Neutrophil (primary cell): ENCODE measurements around the gene PIP5K1B.

Experiments used
- H3K27ac ChIP-seq: fragments of 200-600 bp; sonication (generic); 2 replicates; pipeline ENCODE4 v1.5.1; 2016; ENCODE audit warnings: mild to moderate bottlenecking, moderate library complexity
- H3K27me3 ChIP-seq: fragments of 200-600 bp; sonication (generic); 2 replicates; pipeline ENCODE4 v1.6.0; 2016; ENCODE audit warnings: mild to moderate bottlenecking
- H3K36me3 ChIP-seq: fragments of 200-600 bp; sonication (generic); 2 replicates; pipeline ENCODE4 v1.5.1; 2017
- H3K4me1 ChIP-seq, 2 experiments: fragments of 200-600 bp in 1 of 2; sonication (generic) in 1 of 2; 1 replicate in 1 of 2; 2 replicates in 1 of 2; pipeline versions ENCODE4 v1.5.1 to v1.6.1; 2013 to 2016; ENCODE audit warnings: low read depth in 1 of 2, low read length in 1 of 2, mild to moderate bottlenecking in 1 of 2, moderate library complexity in 1 of 2; ENCODE audit not compliant: control insufficient read depth in 1 of 2, insufficient read depth in 1 of 2
- H3K4me3 ChIP-seq, 2 experiments: fragments of 200-600 bp in 1 of 2; sonication (generic) in 1 of 2; 1 replicate in 1 of 2; 2 replicates in 1 of 2; pipeline ENCODE4 v1.5.1; 2013 to 2016; ENCODE audit warnings: low read depth in 1 of 2, low read length in 1 of 2, mild to moderate bottlenecking in 1 of 2, moderate library complexity in 1 of 2
- H3K9me3 ChIP-seq: fragments of 200-600 bp; sonication (generic); 2 replicates; pipeline ENCODE4 v1.5.1; 2016
- CTCF ChIP-seq: fragments of 200-600 bp; sonication (generic); IDR thresholded peaks from 2 replicates; pipeline ENCODE4 v1.5.1; 2016; ENCODE audit warnings: antibody characterized with exemption

The PIP5K1B gene

GRCh38 chr9:69003051-69003450 is 298.0 kb downstream of the PIP5K1B start:
- no peak for TF ChIP-seq CTCF
- Histone ChIP-seq H3K36me3 (peaks cover 10% of the 10 kb centered on the region), H3K27me3 (no peaks in the 10 kb centered on the region), H3K4me3 (no peak overlapping the region), H3K9me3 (no peaks in the 10 kb centered on the region), H3K27ac (no peak overlapping the region), H3K4me1 (peaks cover 16 to 18% of the 10 kb centered on the region in 2 experiments)

- Histone ChIP-seq H3K27me3 (no peaks in the 10 kb centered on the region), H3K4me1 (no peaks in the 10 kb centered on the region), H3K4me3 (no peak overlapping the region), H3K27ac (no peak overlapping the region), H3K36me3 (peaks cover 18% of the 10 kb centered on the region), H3K9me3 (no peaks in the 10 kb centered on the region)
- TF ChIP-seq CTCF: no peak
Observed at GRCh38 chr9:69004836-69005235, 299.8 kb downstream of the PIP5K1B start.

GRCh38 chr9:69009708-69010107 is 304.7 kb downstream of the PIP5K1B start:
- H3K27me3 ChIP-seq: peaks cover 20% of the 10 kb centered on the region
- peaks cover 8% of the 10 kb centered on the region for H3K36me3 ChIP-seq
- no peaks in the 10 kb centered on the region for H3K4me1 ChIP-seq
- no peak overlapping the region for H3K27ac ChIP-seq
- H3K9me3 ChIP-seq: no peaks in the 10 kb centered on the region
- no peak overlapping the region for H3K4me3 ChIP-seq
- no peak for TF ChIP-seq CTCF

GRCh38 chr9:69012696-69013381 is 307.8 kb downstream of the PIP5K1B start:
- H3K36me3 ChIP-seq: peaks cover 8% of the 10 kb centered on the region
- H3K27me3 ChIP-seq: peaks cover 20% of the 10 kb centered on the region
- H3K4me3 ChIP-seq: no peak overlapping the region
- H3K27ac ChIP-seq: no peak overlapping the region
- no peaks in the 10 kb centered on the region for H3K4me1 ChIP-seq
- TF ChIP-seq CTCF: no peak
- H3K9me3 ChIP-seq: no peaks in the 10 kb centered on the region

GRCh38 chr9:69013382-69013727 is 308.3 kb downstream of the PIP5K1B start:
- no peaks in the 10 kb centered on the region for H3K9me3 ChIP-seq
- H3K27ac ChIP-seq: no peak overlapping the region
- peaks cover 20% of the 10 kb centered on the region for H3K27me3 ChIP-seq
- TF ChIP-seq CTCF: no peak
- H3K4me1 ChIP-seq: no peaks in the 10 kb centered on the region
- peaks cover 5% of the 10 kb centered on the region for H3K36me3 ChIP-seq
- no peak overlapping the region for H3K4me3 ChIP-seq
